HEK293 (cell line): ENCODE results near the gene ECT2L.

ENCODE experiments used
- CTCF ChIP-seq: fragments of 450-650 bp; formaldehyde crosslinking; IDR thresholded peaks from 2 replicates; pipeline ENCODE4 v1.5.1; 2016; ENCODE audit warnings: missing biosample characterization, missing genetic modification characterization
- FEZF1 ChIP-seq: fragments of 450-650 bp; formaldehyde crosslinking; IDR thresholded peaks from 2 replicates; pipeline ENCODE4 v1.5.1; 2016; ENCODE audit warnings: missing biosample characterization, missing genetic modification characterization
- ZFP41 ChIP-seq: fragments of 450-650 bp; formaldehyde crosslinking; IDR thresholded peaks from 2 replicates; pipeline ENCODE4 v1.5.1; 2016; ENCODE audit warnings: missing biosample characterization, missing genetic modification characterization, borderline replicate concordance
- ZNF16 ChIP-seq: fragments of 450-650 bp; formaldehyde crosslinking; IDR thresholded peaks from 2 replicates; pipeline ENCODE4 v1.5.1; 2016; ENCODE audit warnings: low read depth, missing biosample characterization, missing genetic modification characterization
- ZNF274 ChIP-seq, 2 experiments: fragments of 200-500 bp in 1 of 2; fragments of 450-650 bp in 1 of 2; sonication (Bioruptor generic) in 1 of 2; formaldehyde crosslinking in 1 of 2; IDR thresholded peaks; 2 replicates each; pipeline versions ENCODE4 v1.5.1 to v1.6.1; 2014 to 2016; ENCODE audit warnings: borderline replicate concordance in 1 of 2, inconsistent platforms in 1 of 2, low read length in 1 of 2, missing biosample characterization in 1 of 2, missing genetic modification characterization in 1 of 2
- ZNF558 ChIP-seq: fragments of 450-650 bp; formaldehyde crosslinking; IDR thresholded peaks from 2 replicates; pipeline ENCODE4 v1.5.1; 2016; ENCODE audit warnings: missing biosample characterization, missing genetic modification characterization
- ZNF596 ChIP-seq: fragments of 450-650 bp; IDR thresholded peaks from 2 replicates; pipeline ENCODE4 v1.5.0; 2018; ENCODE audit warnings: missing biosample characterization, mild to moderate bottlenecking, missing genetic modification characterization, moderate library complexity
- ZNF707 ChIP-seq: fragments of 450-650 bp; formaldehyde crosslinking; IDR thresholded peaks from 2 replicates; pipeline ENCODE4 v1.5.1; 2016; ENCODE audit warnings: missing biosample characterization, missing genetic modification characterization
- ZNF792 ChIP-seq: fragments of 450-650 bp; formaldehyde crosslinking; IDR thresholded peaks from 2 replicates; pipeline ENCODE4 v1.5.1; 2016; ENCODE audit warnings: missing biosample characterization, missing genetic modification characterization

GRCh38 chr6:138752017-138752416, 43.9 kb upstream of the ECT2L start:
- no peak for TF ChIP-seq ZNF16 (tag by site-specific recombination)
- TF ChIP-seq ZNF274 (IDR thresholded peaks at IDR 0.05; ENCODE audit: low read length): no peak
- no peak for TF ChIP-seq ZNF274 (tag by site-specific recombination; IDR thresholded peaks at IDR 0.05; ENCODE audit: borderline replicate concordance)
- TF ChIP-seq ZNF792 (tag by site-specific recombination): no peak
- TF ChIP-seq ZNF596: no peak
- no peak for TF ChIP-seq CTCF (tag by site-specific recombination)
- no peak for TF ChIP-seq ZNF707 (tag by site-specific recombination)
- TF ChIP-seq FEZF1 (tag by site-specific recombination): no peak
- no peak for TF ChIP-seq ZNF558 (tag by site-specific recombination)
- TF ChIP-seq ZFP41 (tag by site-specific recombination): no peak
